Endodermal cell (in vitro differentiated cells): ENCODE results near the gene GLYATL3. TPM values are rescaled to one million over a fixed set of nuclear protein-coding genes. Genes with fewer than 3 reads are reported as not detected.

ENCODE experiments used
- DNase-seq: peaks from one replicate; pipeline ENCODE4 v3.0.0-alpha.2; 2017
- H3K27ac ChIP-seq: 2 replicates; pipeline ENCODE4 v1.5.1; 2013; ENCODE audit warnings: mild to moderate bottlenecking, low read depth, low read length, moderate library complexity
- H3K27me3 ChIP-seq: 2 replicates; pipeline ENCODE4 v1.6.1; 2013; ENCODE audit warnings: mild to moderate bottlenecking, low read length, moderate library complexity; ENCODE audit not compliant: insufficient read depth, control insufficient read depth, poor library complexity, severe bottlenecking
- H3K36me3 ChIP-seq: 2 replicates; pipeline ENCODE4 v1.7.0; 2013; ENCODE audit warnings: mild to moderate bottlenecking, low read length, moderate library complexity; ENCODE audit not compliant: control insufficient read depth, insufficient read depth
- H3K4me1 ChIP-seq: one replicate; pipeline ENCODE4 v1.7.0; 2013; ENCODE audit warnings: low read length; ENCODE audit not compliant: control insufficient read depth, insufficient read depth
- H3K4me3 ChIP-seq: 2 replicates; pipeline ENCODE4 v1.5.1; 2013; ENCODE audit warnings: mild to moderate bottlenecking, low read length, moderate library complexity
- H3K9ac ChIP-seq: 2 replicates; pipeline ENCODE4 v1.6.1; 2013; ENCODE audit warnings: mild to moderate bottlenecking, low read length, moderate library complexity; ENCODE audit not compliant: poor library complexity, severe bottlenecking; ENCODE audit errors: extremely low read depth
- H3K9me3 ChIP-seq: 2 replicates; pipeline ENCODE4 v1.6.1; 2013; ENCODE audit warnings: mild to moderate bottlenecking, low read length, moderate library complexity; ENCODE audit not compliant: control insufficient read depth
- H3K27ac Mint-ChIP-seq: 2 replicates; pipeline ENCODE4 v1.8.0; 2020; ENCODE audit warnings: mixed read lengths
- H3K27me3 Mint-ChIP-seq: 2 replicates; pipeline ENCODE4 v1.8.0; 2021; ENCODE audit warnings: mild to moderate bottlenecking, mixed read lengths; ENCODE audit not compliant: insufficient read depth
- H3K36me3 Mint-ChIP-seq: 2 replicates; pipeline ENCODE4 v1.8.0; 2020; ENCODE audit warnings: low read depth, mixed read lengths
- H3K4me1 Mint-ChIP-seq: 2 replicates; pipeline ENCODE4 v1.8.0; 2020; ENCODE audit warnings: mixed read lengths
- H3K4me3 Mint-ChIP-seq: 2 replicates; pipeline ENCODE4 v1.8.0; 2020; ENCODE audit warnings: mild to moderate bottlenecking, moderate library complexity, mixed read lengths
- H3K9me3 Mint-ChIP-seq: 2 replicates; pipeline ENCODE4 v1.8.0; 2020; ENCODE audit warnings: mild to moderate bottlenecking, mixed read lengths
- CTCF ChIP-seq: fragments of 200-600 bp; sonication (generic); conservative IDR thresholded peaks from 2 replicates; pipeline ENCODE4 v1.5.0; 2021; ENCODE audit warnings: antibody characterized with exemption, mild to moderate bottlenecking
- WGBS, 2 experiments: methylation state at CpG; one replicate each; pipeline versions ENCODE4 v1.1.5 to v1.1.7; 2013; ENCODE audit warnings: missing lambda C conversion rate in 2 of 2, mixed read lengths in 1 of 2; ENCODE audit not compliant: insufficient coverage in 1 of 2, insufficient read length in 1 of 2; 5-methylcytosine and 5-hydroxymethylcytosine counted together
- total RNA-seq, 2 donors: library from RNA; stranded (reverse); fragmentation: NEBNext Ultra II Directional in 1 of 2; extraction: Animal tissue kit (Norgen Biotek cat#: 25700) in 1 of 2; gene quantifications; 2 replicates in 1 of 2; 3 replicates in 1 of 2; pipeline ENCODE4 v1.2.1, GENCODE V29; 2021

Gene GLYATL3
- total RNA-seq, 2 donors from 2014 or later: not detected

DNA sequence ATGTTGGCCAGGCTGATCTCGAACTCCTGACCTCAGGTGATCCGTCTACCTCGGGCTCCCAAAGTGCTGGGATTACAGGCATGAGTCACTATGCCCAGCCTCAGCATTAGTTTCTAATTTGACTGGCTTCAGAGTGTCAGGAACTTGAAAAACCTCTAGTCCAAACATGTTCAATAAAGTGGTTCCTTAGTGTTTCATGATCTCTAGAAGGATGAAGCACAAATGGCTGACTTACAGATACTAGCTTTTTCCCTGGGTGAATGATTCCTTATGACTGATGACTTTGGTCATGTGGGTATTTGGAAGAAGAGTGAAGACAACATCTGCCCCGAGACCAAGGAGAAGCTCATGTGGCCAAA is 16.4 kb downstream of the GLYATL3 start:
- no peak overlapping the region for H3K9ac ChIP-seq
- no peaks in the 10 kb centered on the region for H3K36me3 ChIP-seq
- H3K9me3 Mint-ChIP-seq: no peaks in the 10 kb centered on the region
- peaks cover 4% of the 10 kb centered on the region for H3K27me3 Mint-ChIP-seq
- no peaks in the 10 kb centered on the region for H3K36me3 Mint-ChIP-seq
- 85 to 92% methylated on average over 3 to 4 of the region's 4 CpGs for WGBS, 2 experiments
- H3K27me3 ChIP-seq: no peaks in the 10 kb centered on the region
- no peaks in the 10 kb centered on the region for H3K9me3 ChIP-seq
- DNase-seq: no peak
- no peak for TF ChIP-seq CTCF
- no peak overlapping the region for H3K4me3 Mint-ChIP-seq
- H3K4me3 ChIP-seq: no peak overlapping the region
- H3K4me1 ChIP-seq: no peaks in the 10 kb centered on the region
- H3K27ac ChIP-seq: no peak overlapping the region
- no peaks in the 10 kb centered on the region for H3K4me1 Mint-ChIP-seq
- no peak overlapping the region for H3K27ac Mint-ChIP-seq

DNA sequence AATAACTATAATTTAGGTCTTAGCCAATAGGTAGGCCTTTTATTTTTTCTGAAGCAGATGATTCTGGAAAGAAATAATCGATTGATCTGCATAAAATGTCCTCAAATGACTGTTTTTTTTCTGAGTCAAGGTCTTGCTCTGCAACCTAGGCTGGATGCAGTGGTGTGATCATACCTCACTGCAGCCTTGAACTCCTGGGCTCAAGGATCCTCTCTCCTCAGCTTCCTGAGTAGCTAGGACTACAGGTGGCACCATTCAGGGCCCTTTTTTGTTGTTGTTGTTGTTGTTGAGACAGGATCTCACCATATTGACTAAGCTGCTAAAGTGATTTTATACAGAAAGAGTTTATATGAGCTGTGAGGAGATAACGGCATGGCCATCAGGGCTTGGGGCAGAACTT is 18.2 kb downstream of the GLYATL3 start:
- Histone ChIP-seq H3K4me1 (no peaks in the 10 kb centered on the region), H3K36me3 (no peaks in the 10 kb centered on the region), H3K9ac (no peak overlapping the region), H3K4me3 (no peak overlapping the region), H3K27ac (no peak overlapping the region), H3K9me3 (no peaks in the 10 kb centered on the region), H3K27me3 (no peaks in the 10 kb centered on the region)
- Mint-ChIP-seq H3K4me3 (no peak overlapping the region), H3K36me3 (no peaks in the 10 kb centered on the region), H3K27ac (no peak overlapping the region), H3K9me3 (no peaks in the 10 kb centered on the region), H3K4me1 (peaks cover 1% of the 10 kb centered on the region), H3K27me3 (peaks cover 4% of the 10 kb centered on the region)
- no peak for TF ChIP-seq CTCF
- WGBS, 2 experiments: 89 to 100% methylated on average over 2 of the region's 2 CpGs
- no peak for DNase-seq

- H3K27me3 ChIP-seq: no peaks in the 10 kb centered on the region
- Mint-ChIP-seq H3K27me3 (peaks cover 4% of the 10 kb centered on the region), H3K9me3 (no peaks in the 10 kb centered on the region)
These were observed 19.9 kb downstream of the GLYATL3 start for GRCh38 chr6:49519660-49520059.

More at GRCh38 chr6:49519660-49520059, 19.9 kb downstream of the GLYATL3 start:
- TF ChIP-seq CTCF: no peak
- no peaks in the 10 kb centered on the region for H3K4me1 ChIP-seq
- H3K36me3 ChIP-seq: no peaks in the 10 kb centered on the region
- Mint-ChIP-seq H3K4me3 (no peak overlapping the region), H3K36me3 (no peaks in the 10 kb centered on the region), H3K27ac (no peak overlapping the region), H3K4me1 (peaks cover 5% of the 10 kb centered on the region)
- H3K9me3 ChIP-seq: no peaks in the 10 kb centered on the region
- no peak for DNase-seq
- H3K9ac ChIP-seq: no peak overlapping the region
- no peak overlapping the region for H3K27ac ChIP-seq
- 94% methylated on average over 1 of the region's 1 CpG; no CpG with 5 or more reads in 1 of the 2 experiments for WGBS, 2 experiments
- no peak overlapping the region for H3K4me3 ChIP-seq
